ENCODE measurements around the gene CFAP54. TPM values are rescaled to one million over a fixed set of nuclear protein-coding genes. Genes with fewer than 3 reads are reported as not detected.

Gene CFAP54
- total RNA-seq, 1 donor from 2014 or later = 0.54 TPM

DNA sequence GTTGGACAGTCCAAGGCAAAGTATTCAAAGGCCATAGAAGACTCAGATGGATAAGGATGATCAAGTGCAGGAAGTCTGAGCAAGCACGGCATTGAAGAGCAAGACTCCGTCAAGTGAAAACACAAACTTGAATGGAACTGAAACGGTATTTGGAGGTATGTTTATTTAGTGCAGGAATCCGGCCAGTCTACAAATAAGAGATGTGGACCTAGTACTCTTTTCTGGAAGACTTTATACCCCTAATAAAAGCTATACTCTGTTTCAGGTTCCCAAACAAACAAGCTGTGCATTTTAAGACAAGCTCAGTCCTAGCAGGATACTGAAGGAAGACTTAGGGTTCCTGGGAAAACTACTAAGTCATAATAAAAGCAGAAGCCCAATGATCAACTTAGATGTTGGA, 316.9 kb downstream of the CFAP54 start:
- TF ChIP-seq, protein P1, sequence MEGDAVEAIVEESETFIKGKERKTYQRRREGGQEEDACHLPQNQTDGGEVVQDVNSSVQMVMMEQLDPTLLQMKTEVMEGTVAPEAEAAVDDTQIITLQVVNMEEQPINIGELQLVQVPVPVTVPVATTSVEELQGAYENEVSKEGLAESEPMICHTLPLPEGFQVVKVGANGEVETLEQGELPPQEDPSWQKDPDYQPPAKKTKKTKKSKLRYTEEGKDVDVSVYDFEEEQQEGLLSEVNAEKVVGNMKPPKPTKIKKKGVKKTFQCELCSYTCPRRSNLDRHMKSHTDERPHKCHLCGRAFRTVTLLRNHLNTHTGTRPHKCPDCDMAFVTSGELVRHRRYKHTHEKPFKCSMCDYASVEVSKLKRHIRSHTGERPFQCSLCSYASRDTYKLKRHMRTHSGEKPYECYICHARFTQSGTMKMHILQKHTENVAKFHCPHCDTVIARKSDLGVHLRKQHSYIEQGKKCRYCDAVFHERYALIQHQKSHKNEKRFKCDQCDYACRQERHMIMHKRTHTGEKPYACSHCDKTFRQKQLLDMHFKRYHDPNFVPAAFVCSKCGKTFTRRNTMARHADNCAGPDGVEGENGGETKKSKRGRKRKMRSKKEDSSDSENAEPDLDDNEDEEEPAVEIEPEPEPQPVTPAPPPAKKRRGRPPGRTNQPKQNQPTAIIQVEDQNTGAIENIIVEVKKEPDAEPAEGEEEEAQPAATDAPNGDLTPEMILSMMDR (IDR thresholded peaks at IDR 0.05; ENCODE audit: unreplicated experiment) = no peak
- H3K27ac Mint-ChIP-seq = no peak overlapping the region
- H3K4me3 Mint-ChIP-seq = no peak overlapping the region
- DNase-seq (ENCODE audit: low spot score in 2 of 2, unreplicated experiment in 2 of 2) = no peak
- H3K27me3 Mint-ChIP-seq (ENCODE audit: low read depth) = no peaks in the 10 kb centered on the region
- no peaks in the 10 kb centered on the region for H3K4me1 Mint-ChIP-seq
- H3K36me3 Mint-ChIP-seq = peaks cover 2% of the 10 kb centered on the region
- peaks cover 37% of the 10 kb centered on the region for H3K9me3 Mint-ChIP-seq

DNA sequence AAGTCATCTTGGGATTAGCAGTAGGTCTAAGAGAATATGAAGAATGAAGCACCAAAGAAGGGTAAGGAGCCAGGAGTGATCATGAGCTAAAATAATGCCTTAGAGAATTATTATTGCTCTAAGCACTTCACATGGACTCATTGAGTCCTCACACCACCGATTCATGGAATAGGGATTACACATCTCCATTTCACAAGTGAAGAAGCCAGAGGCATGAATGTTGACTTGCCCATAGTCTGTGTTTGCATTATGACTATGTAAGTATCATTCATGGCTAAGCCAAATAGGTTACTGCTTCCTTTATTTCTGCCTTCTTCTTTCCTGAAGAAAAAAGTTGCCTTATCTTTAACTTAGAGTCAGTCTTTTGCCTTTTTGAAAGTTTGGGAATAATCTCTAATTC, 318.4 kb downstream of the CFAP54 start:
- peaks cover 2% of the 10 kb centered on the region for H3K36me3 Mint-ChIP-seq
- H3K9me3 Mint-ChIP-seq = peaks cover 37% of the 10 kb centered on the region
- H3K4me1 Mint-ChIP-seq = no peaks in the 10 kb centered on the region
- DNase-seq (ENCODE audit: low spot score in 2 of 2, unreplicated experiment in 2 of 2) = no peak
- no peak overlapping the region for H3K4me3 Mint-ChIP-seq
- TF ChIP-seq, protein P1 (IDR thresholded peaks at IDR 0.05; ENCODE audit: unreplicated experiment) = no peak
- no peaks in the 10 kb centered on the region for H3K27me3 Mint-ChIP-seq (ENCODE audit: low read depth)
- no peak overlapping the region for H3K27ac Mint-ChIP-seq

DNA sequence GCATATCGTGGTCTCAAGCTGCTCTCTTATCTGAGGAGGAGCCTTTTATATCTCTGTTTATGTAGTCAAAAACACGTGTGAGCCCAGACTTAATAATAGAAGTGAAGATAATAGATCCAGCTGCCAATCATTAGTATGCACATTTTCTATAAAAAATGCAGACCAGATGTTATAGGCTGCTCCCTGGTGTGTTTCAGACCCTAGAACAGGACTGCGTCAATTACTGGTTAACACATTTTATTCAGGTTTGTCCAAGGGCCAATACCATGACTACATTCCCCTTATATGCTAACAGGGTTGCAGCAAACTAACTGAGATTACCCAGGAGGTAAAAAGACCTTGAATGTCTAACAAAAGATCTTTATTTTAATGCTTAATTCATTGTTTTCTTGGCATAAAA, 319.2 kb downstream of the CFAP54 start:
- Mint-ChIP-seq H3K27ac (no peak overlapping the region), H3K9me3 (peaks cover 32% of the 10 kb centered on the region), H3K4me1 (no peaks in the 10 kb centered on the region), H3K4me3 (no peak overlapping the region), H3K36me3 (peaks cover 2% of the 10 kb centered on the region), H3K27me3 (ENCODE audit: low read depth) (no peaks in the 10 kb centered on the region)
- DNase-seq (ENCODE audit: low spot score in 2 of 2, unreplicated experiment in 2 of 2) = no peak
- TF ChIP-seq, protein P1 (IDR thresholded peaks at IDR 0.05; ENCODE audit: unreplicated experiment) = no peak

DNA sequence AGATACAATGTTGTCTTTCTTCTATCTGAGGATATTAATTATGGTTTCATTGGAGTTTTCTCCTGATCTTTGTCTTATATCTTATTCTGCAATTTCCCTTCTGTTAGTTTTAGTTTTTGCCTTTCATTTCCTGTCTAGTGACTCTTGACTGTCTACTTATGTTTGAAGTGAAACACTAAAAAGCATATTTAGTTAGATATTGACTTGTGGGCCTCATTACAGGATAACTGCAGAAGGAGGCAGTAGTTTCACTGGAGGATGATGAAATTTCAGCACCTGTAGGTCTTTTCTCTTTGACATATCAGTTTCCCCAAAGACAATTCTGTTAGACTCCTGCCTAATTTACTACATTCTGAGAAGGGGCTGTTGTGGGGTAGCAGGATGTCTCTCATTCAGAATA, 320.1 kb downstream of the CFAP54 start:
- no peak for DNase-seq (ENCODE audit: low spot score in 2 of 2, unreplicated experiment in 2 of 2)
- Mint-ChIP-seq H3K36me3 (no peaks in the 10 kb centered on the region), H3K4me3 (no peak overlapping the region), H3K9me3 (peaks cover 23% of the 10 kb centered on the region), H3K27ac (no peak overlapping the region), H3K4me1 (no peaks in the 10 kb centered on the region), H3K27me3 (ENCODE audit: low read depth) (no peaks in the 10 kb centered on the region)
- TF ChIP-seq, protein P1 (IDR thresholded peaks at IDR 0.05; ENCODE audit: unreplicated experiment) = no peak

DNA sequence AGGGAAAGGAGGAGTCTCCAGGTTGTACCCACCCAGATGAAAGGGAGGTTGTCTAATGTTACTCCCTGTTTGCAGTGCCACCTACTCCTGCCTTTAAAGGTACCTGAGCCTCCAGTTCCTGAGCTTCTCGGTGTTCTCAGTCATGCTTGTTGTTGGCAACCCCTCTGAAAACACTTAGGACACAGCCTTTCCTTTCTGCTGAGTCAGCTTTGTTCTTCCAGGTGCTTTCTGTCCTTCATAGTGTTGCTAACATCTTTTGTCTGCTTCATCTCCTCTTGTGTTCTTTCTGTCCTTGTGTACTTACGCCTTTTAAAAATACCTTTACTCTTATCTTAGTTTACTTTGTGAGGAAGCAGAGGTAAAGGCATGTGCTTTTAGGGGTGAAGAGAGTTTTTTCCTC, 320.7 kb downstream of the CFAP54 start:
- Mint-ChIP-seq H3K27ac (no peak overlapping the region), H3K4me3 (no peak overlapping the region)

More for the DNA sequence above, 320.7 kb downstream of the CFAP54 start:
- H3K36me3 Mint-ChIP-seq = no peaks in the 10 kb centered on the region
- peaks cover 1% of the 10 kb centered on the region for H3K27me3 Mint-ChIP-seq (ENCODE audit: low read depth)
- no peaks in the 10 kb centered on the region for H3K4me1 Mint-ChIP-seq
- DNase-seq (ENCODE audit: low spot score in 2 of 2, unreplicated experiment in 2 of 2) = no peak
- TF ChIP-seq, protein P1 (IDR thresholded peaks at IDR 0.05; ENCODE audit: unreplicated experiment) = no peak
- H3K9me3 Mint-ChIP-seq = peaks cover 19% of the 10 kb centered on the region
